ENCODE measurements around the gene DPH2. TPM values are rescaled to one million over a fixed set of nuclear protein-coding genes. Genes with fewer than 3 reads are reported as not detected.

Gene DPH2
- total and polyA plus RNA-seq, 9 donors = 14.0 to 21.9 (median 18.1) TPM

Other genes with a start within 250 kb of the DPH2 start
- gene ARTN, start 36.2 kb upstream of the DPH2 start, total RNA-seq = 0.49 TPM
- gene ARTN, start 36.2 kb upstream of the DPH2 start, polyA plus RNA-seq (ENCODE audit: insufficient read depth in 1 of 8, insufficient read length in 8 of 8, low replicate concordance in 1 of 8) = 1 to 10 TPM in 5 of 8 donors, under 1 TPM in 3; 0.74 to 2.4 (median 1.2) TPM
- 15.6 TPM for gene IPO13, start 23.1 kb upstream of the DPH2 start, total RNA-seq
- 10 to 100 TPM; 18.4 to 28.7 (median 25.2) TPM for gene IPO13, start 23.1 kb upstream of the DPH2 start, polyA plus RNA-seq (ENCODE audit: insufficient read depth in 1 of 8, insufficient read length in 8 of 8, low replicate concordance in 1 of 8)
- gene ATP6V0B, start 5.0 kb downstream of the DPH2 start, total RNA-seq = 55.9 TPM
- 10 to 100 TPM; 46.2 to 57.6 (median 50.8) TPM for gene ATP6V0B, start 5.0 kb downstream of the DPH2 start, polyA plus RNA-seq (ENCODE audit: insufficient read depth in 1 of 8, insufficient read length in 8 of 8, low replicate concordance in 1 of 8)
- gene B4GALT2, start 9.2 kb downstream of the DPH2 start, total RNA-seq = 52.4 TPM
- gene B4GALT2, start 9.2 kb downstream of the DPH2 start, polyA plus RNA-seq (ENCODE audit: insufficient read depth in 1 of 8, insufficient read length in 8 of 8, low replicate concordance in 1 of 8) = 10 to 100 TPM; 43.3 to 59.6 (median 49.1) TPM
- gene CCDC24, start 21.6 kb downstream of the DPH2 start, total RNA-seq = 0.98 TPM
- gene CCDC24, start 21.6 kb downstream of the DPH2 start, polyA plus RNA-seq (ENCODE audit: insufficient read depth in 1 of 8, insufficient read length in 8 of 8, low replicate concordance in 1 of 8) = 1 to 10 TPM in 5 of 8 donors, under 1 TPM in 3; 0.77 to 1.9 (median 1.3) TPM
- 1.6 TPM for gene SLC6A9, start 61.5 kb downstream of the DPH2 start, total RNA-seq
- 1 to 10 TPM; 2.3 to 5.5 (median 3.6) TPM for gene SLC6A9, start 61.5 kb downstream of the DPH2 start, polyA plus RNA-seq (ENCODE audit: insufficient read depth in 1 of 8, insufficient read length in 8 of 8, low replicate concordance in 1 of 8)
- 0.13 TPM for gene KLF17, start 148.8 kb downstream of the DPH2 start, total RNA-seq
- under 1 TPM in 5 of 8 donors, not detected in 3; 0.08 to 0.32 (median 0.10) TPM for gene KLF17, start 148.8 kb downstream of the DPH2 start, polyA plus RNA-seq (ENCODE audit: insufficient read depth in 1 of 8, insufficient read length in 8 of 8, low replicate concordance in 1 of 8)
- not detected for gene KLF18, start 171.6 kb downstream of the DPH2 start, total RNA-seq
- not detected for gene KLF18, start 171.6 kb downstream of the DPH2 start, polyA plus RNA-seq (ENCODE audit: insufficient read depth in 1 of 8, insufficient read length in 8 of 8, low replicate concordance in 1 of 8)
- gene DMAP1, start 243.5 kb downstream of the DPH2 start, total RNA-seq = 12.1 TPM
- 10 to 100 TPM; 31.1 to 44.5 (median 37.5) TPM for gene DMAP1, start 243.5 kb downstream of the DPH2 start, polyA plus RNA-seq (ENCODE audit: insufficient read depth in 1 of 8, insufficient read length in 8 of 8, low replicate concordance in 1 of 8)